ENCODE measurements around the gene INHBA.

- no peak for TF ChIP-seq CTCF (IDR thresholded peaks at IDR 0.05)
- no peak for TF ChIP-seq POLR2A (IDR thresholded peaks at IDR 0.05)
These were observed 17.2 kb downstream of the INHBA start for GRCh38 chr7:41685684-41686083.
